Breast epithelium (tissue), 4 donors: Measurements from ENCODE around the gene DPF1. TPM values are rescaled to one million over a fixed set of nuclear protein-coding genes. Genes with fewer than 3 reads are reported as not detected.

ENCODE experiments used
- DNase-seq, 2 donors: peaks; one replicate each; pipeline ENCODE4 v3.0.0-alpha.2; 2019; ENCODE audit warnings: low spot score in 2 of 2
- H3K27ac ChIP-seq, 2 donors: fragments of 200-600 bp; sonication (generic) in 1 of 2; one replicate each; pipeline ENCODE4 v1.5.1; 2016 to 2019; ENCODE audit warnings: mild to moderate bottlenecking in 1 of 2
- H3K27me3 ChIP-seq, 2 donors: fragments of 200-600 bp; sonication (generic) in 1 of 2; one replicate each; pipeline versions ENCODE4 v1.5.1 to v1.6.0; 2017 to 2019; ENCODE audit warnings: control low read depth in 1 of 2, mild to moderate bottlenecking in 1 of 2
- H3K36me3 ChIP-seq: fragments of 200-600 bp; one replicate; pipeline ENCODE4 v1.5.1; 2019
- H3K4me1 ChIP-seq, 2 donors: fragments of 200-600 bp; sonication (generic); one replicate each; pipeline ENCODE4 v1.5.1; 2016 to 2019; ENCODE audit warnings: control low read depth in 1 of 2
- H3K4me3 ChIP-seq, 3 donors: fragments of 200-600 bp; sonication (generic); 1 replicate in 2 of 3; 2 replicates in 1 of 3; pipeline ENCODE4 v1.5.1; 2016 to 2019; ENCODE audit warnings: mild to moderate bottlenecking in 3 of 3, moderate library complexity in 2 of 3
- H3K9me3 ChIP-seq, 2 donors: fragments of 200-600 bp; sonication (generic) in 1 of 2; one replicate each; pipeline ENCODE4 v1.5.1; 2016 to 2019; ENCODE audit warnings: control low read depth in 1 of 2
- POLR2A ChIP-seq: fragments of 450-650 bp; IDR thresholded peaks from one replicate; pipeline ENCODE4 v1.6.1; 2016; ENCODE audit warnings: antibody characterized with exemption, mild to moderate bottlenecking, moderate library complexity
- POLR2AphosphoS5 ChIP-seq, 3 donors: sonication (generic); formaldehyde crosslinking; IDR thresholded peaks; one replicate each; pipeline ENCODE4 v1.6.1; 2017; ENCODE audit warnings: antibody characterized with exemption in 3 of 3
- intact Hi-C: fragments of 100-400 bp; cut with DNase I; formaldehyde crosslinking; loops from one replicate; pipeline ENCODE4 v1.15.1; 2023; ENCODE audit warnings: low total_unique reads
- total RNA-seq, 3 donors: library from RNA; depleted of rRNA; stranded (reverse); fragments of >200 nt; gene quantifications; one replicate each; pipeline ENCODE4 v1.1.0, GENCODE V29; 2016
- TF ChIP-seq, protein P1 (sequence below), 3 donors: fragments of 450-650 bp; IDR thresholded peaks; one replicate each; pipeline ENCODE4 v1.5.1; 2016 to 2017; ENCODE audit warnings: antibody characterized with exemption in 3 of 3, mild to moderate bottlenecking in 3 of 3, moderate library complexity in 3 of 3

DPF1 gene
- total RNA-seq, 3 donors from 2014 or later = not detected

- H3K27me3 ChIP-seq = no peaks in the 10 kb centered on the region
Observed at GRCh38 chr19:38216785-38217641, 7.0 kb downstream of the DPF1 start.

GRCh38 chr19:38213911-38214625 lies 10.0 kb downstream of the DPF1 start:
- intact Hi-C loops = no loop called here
- no peak for DNase-seq

More at GRCh38 chr19:38216785-38217641, 7.0 kb downstream of the DPF1 start:
- no peak overlapping the region for H3K27ac ChIP-seq
- H3K4me1 ChIP-seq = no peaks in the 10 kb centered on the region
- H3K36me3 ChIP-seq = no peaks in the 10 kb centered on the region
- H3K4me3 ChIP-seq = no peak overlapping the region
- H3K9me3 ChIP-seq = no peaks in the 10 kb centered on the region
- DNase-seq = no peak
- no peak for TF ChIP-seq POLR2AphosphoS5 (IDR thresholded peaks at IDR 0.05)
- intact Hi-C loops = no loop called here

DNA sequence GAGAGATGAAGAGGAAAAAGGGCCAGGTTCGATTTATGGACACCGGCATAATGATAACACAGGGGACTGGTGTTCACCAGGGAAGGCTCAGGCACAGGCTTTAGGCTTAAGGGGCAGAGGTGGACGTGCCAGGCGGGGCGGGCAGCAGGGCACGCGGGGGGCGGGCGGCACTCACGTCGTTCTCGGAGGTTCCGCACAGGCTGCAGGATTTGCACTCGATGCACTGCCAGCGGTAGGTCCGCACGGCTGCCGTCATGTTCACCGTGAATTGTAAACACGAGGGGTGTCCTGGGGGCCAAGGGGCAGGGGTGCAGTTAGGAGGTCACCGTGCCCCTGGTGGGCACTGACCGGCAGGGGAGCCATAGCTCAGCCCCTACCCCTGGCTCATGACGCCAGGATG lies 10.6 kb downstream of the DPF1 start:
- peaks cover 0 to 4% of the 10 kb centered on the region in 2 donors for H3K4me1 ChIP-seq
- TF ChIP-seq POLR2A (no peak), POLR2AphosphoS5 (IDR thresholded peaks at IDR 0.05) (no peak)
- TF ChIP-seq, protein P1, sequence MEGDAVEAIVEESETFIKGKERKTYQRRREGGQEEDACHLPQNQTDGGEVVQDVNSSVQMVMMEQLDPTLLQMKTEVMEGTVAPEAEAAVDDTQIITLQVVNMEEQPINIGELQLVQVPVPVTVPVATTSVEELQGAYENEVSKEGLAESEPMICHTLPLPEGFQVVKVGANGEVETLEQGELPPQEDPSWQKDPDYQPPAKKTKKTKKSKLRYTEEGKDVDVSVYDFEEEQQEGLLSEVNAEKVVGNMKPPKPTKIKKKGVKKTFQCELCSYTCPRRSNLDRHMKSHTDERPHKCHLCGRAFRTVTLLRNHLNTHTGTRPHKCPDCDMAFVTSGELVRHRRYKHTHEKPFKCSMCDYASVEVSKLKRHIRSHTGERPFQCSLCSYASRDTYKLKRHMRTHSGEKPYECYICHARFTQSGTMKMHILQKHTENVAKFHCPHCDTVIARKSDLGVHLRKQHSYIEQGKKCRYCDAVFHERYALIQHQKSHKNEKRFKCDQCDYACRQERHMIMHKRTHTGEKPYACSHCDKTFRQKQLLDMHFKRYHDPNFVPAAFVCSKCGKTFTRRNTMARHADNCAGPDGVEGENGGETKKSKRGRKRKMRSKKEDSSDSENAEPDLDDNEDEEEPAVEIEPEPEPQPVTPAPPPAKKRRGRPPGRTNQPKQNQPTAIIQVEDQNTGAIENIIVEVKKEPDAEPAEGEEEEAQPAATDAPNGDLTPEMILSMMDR (IDR thresholded peaks at IDR 0.05) = no peak
- no peak overlapping the region for H3K27ac ChIP-seq
- peaks cover 4% of the 10 kb centered on the region in 2 donors for H3K27me3 ChIP-seq
- intact Hi-C loops = no loop called here
- no peak overlapping the region for H3K4me3 ChIP-seq
- H3K36me3 ChIP-seq = no peaks in the 10 kb centered on the region
- no peaks in the 10 kb centered on the region for H3K9me3 ChIP-seq
- no peak for DNase-seq

More at GRCh38 chr19:38213911-38214625, 10.0 kb downstream of the DPF1 start:
- H3K9me3 ChIP-seq = no peaks in the 10 kb centered on the region
- H3K4me1 ChIP-seq = peaks cover 0 to 4% of the 10 kb centered on the region in 2 donors
- H3K4me3 ChIP-seq = no peak overlapping the region
- TF ChIP-seq POLR2AphosphoS5 (IDR thresholded peaks at IDR 0.05) (no peak), POLR2A (no peak)
- TF ChIP-seq, protein P1 (IDR thresholded peaks at IDR 0.05) = no peak
- peaks cover 4% of the 10 kb centered on the region in 2 donors for H3K27me3 ChIP-seq
- H3K36me3 ChIP-seq = no peaks in the 10 kb centered on the region
- H3K27ac ChIP-seq = no peak overlapping the region

DNA sequence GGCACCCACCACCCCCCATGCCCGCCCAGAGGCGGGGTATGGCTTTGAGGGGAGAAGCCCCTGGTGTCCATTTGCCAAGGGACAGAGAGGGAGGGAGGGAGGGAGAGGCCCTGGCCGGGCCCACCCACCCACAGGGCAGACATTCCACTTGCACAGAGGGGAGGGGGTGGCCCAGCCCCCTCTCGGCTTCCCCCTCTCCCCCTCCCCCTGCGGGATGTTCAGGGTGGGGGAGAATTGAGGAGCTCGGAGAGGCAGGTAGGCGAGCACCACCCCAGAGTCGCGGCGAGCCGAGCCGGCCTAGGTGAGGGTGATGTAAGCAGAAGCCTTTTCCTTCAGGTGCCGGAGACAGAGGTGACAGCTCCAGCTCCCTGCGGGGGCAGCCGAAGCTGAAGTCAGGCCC lies 12.3 kb downstream of the DPF1 start:
- Histone ChIP-seq H3K27me3 (peaks cover 4% of the 10 kb centered on the region in 2 donors), H3K36me3 (no peaks in the 10 kb centered on the region), H3K9me3 (no peaks in the 10 kb centered on the region), H3K4me3 (peak overlapping the region in 1 of 3 donors; percentile 39), H3K27ac (no peak overlapping the region), H3K4me1 (peaks cover 0 to 4% of the 10 kb centered on the region in 2 donors)
- TF ChIP-seq POLR2A = no peak
- TF ChIP-seq POLR2AphosphoS5 (IDR thresholded peaks at IDR 0.05) = no peak
- TF ChIP-seq, protein P1 (IDR thresholded peaks at IDR 0.05) = no peak
- intact Hi-C loops = no loop called here
- no peak for DNase-seq

DNA sequence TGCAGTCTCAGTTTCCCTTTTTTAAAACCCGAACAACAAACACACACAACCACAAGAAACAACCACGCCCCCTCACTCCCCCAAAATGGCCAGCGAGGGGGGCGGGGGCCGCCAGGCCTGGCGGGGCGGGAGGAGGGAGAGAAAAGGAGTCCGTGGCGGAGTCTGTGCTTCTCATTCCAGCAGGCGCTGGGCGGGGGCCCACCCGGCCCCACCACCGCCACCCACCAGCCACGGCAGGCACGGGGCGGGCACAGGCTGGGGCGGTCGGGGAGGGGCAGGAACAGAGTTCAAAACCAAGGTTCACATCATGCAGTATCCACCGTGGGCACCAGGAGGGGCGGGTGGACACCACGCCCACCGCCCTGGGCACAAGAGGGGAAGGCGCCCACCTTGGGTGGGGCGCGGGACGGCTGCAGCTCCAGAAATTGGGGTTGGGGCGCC lies 12.9 kb downstream of the DPF1 start:
- Histone ChIP-seq H3K4me1 (peaks cover 0 to 4% of the 10 kb centered on the region in 2 donors), H3K27me3 (peaks cover 4% of the 10 kb centered on the region in 2 donors), H3K36me3 (no peaks in the 10 kb centered on the region), H3K9me3 (no peaks in the 10 kb centered on the region), H3K4me3 (peak overlapping the region in 2 of 3 donors; percentile 39 to 58), H3K27ac (peak overlapping the region in 1 of 2 donors; percentile 38)
- intact Hi-C loops = no loop called here
- DNase-seq = no peak
- TF ChIP-seq, protein P1 (IDR thresholded peaks at IDR 0.05) = no peak
- TF ChIP-seq POLR2AphosphoS5 (IDR thresholded peaks at IDR 0.05) (no peak), POLR2A (no peak)
